MM.1S (cell line): ENCODE data around the gene CLEC16A.

Experiments used
- DNase-seq: peaks from one replicate; pipeline ENCODE4 v3.0.0-alpha.2; 2015
- H2AFZ ChIP-seq: fragments of 300-600 bp; sonication (generic); 2 replicates; pipeline ENCODE4 v1.6.0; 2016; ENCODE audit warnings: antibody characterized with exemption, low read length
- H3F3A ChIP-seq: fragments of 300-600 bp; sonication (generic); 2 replicates; pipeline ENCODE4 v1.6.1; 2016; ENCODE audit warnings: mild to moderate bottlenecking, antibody characterized with exemption, low read length, moderate library complexity, mixed read lengths; ENCODE audit not compliant: insufficient read depth
- H3K27ac ChIP-seq: fragments of 300-600 bp; sonication (generic); 2 replicates; pipeline ENCODE4 v1.5.1; 2016; ENCODE audit warnings: mild to moderate bottlenecking, low read length
- H3K27me3 ChIP-seq: fragments of 300-600 bp; sonication (generic); replicated peaks from 2 replicates; pipeline ENCODE4 v1.6.0; 2016; ENCODE audit warnings: low read length; ENCODE audit not compliant: insufficient read depth
- H3K36me3 ChIP-seq: fragments of 300-600 bp; sonication (generic); replicated peaks from 2 replicates; pipeline ENCODE4 v1.6.1; 2016; ENCODE audit warnings: mild to moderate bottlenecking, low read length, mixed read lengths; ENCODE audit not compliant: insufficient read depth
- H3K4me1 ChIP-seq: fragments of 300-600 bp; sonication (generic); 2 replicates; pipeline ENCODE4 v1.6.1; 2016; ENCODE audit warnings: low read length, mixed read lengths
- H3K4me2 ChIP-seq: fragments of 300-600 bp; sonication (generic); 2 replicates; pipeline ENCODE4 v1.6.0; 2016; ENCODE audit warnings: low read depth, low read length
- H3K4me3 ChIP-seq: fragments of 300-600 bp; sonication (generic); 2 replicates; pipeline ENCODE4 v1.5.1; 2016; ENCODE audit warnings: low read length, mixed read lengths
- H3K79me2 ChIP-seq: fragments of 300-600 bp; sonication (generic); 2 replicates; pipeline ENCODE4 v1.6.1; 2016; ENCODE audit warnings: mixed run types, low read length, mixed read lengths
- H3K9ac ChIP-seq: fragments of 300-600 bp; sonication (generic); 2 replicates; pipeline ENCODE4 v1.6.1; 2016; ENCODE audit warnings: low read length, mixed read lengths
- H3K9me2 ChIP-seq: fragments of 300-600 bp; sonication (generic); replicated peaks from 2 replicates; pipeline ENCODE4 v1.6.1; 2016; ENCODE audit warnings: mild to moderate bottlenecking, low read length, mixed read lengths; ENCODE audit not compliant: insufficient read depth
- H3K9me3 ChIP-seq: fragments of 300-600 bp; sonication (generic); replicated peaks from 2 replicates; pipeline ENCODE4 v1.6.1; 2016; ENCODE audit warnings: mild to moderate bottlenecking, low read length, mixed read lengths; ENCODE audit not compliant: insufficient read depth
- H4K20me1 ChIP-seq: fragments of 300-600 bp; sonication (generic); 2 replicates; pipeline ENCODE4 v1.6.1; 2016; ENCODE audit warnings: mild to moderate bottlenecking, low read length, moderate library complexity, mixed read lengths; ENCODE audit not compliant: insufficient read depth
- CTCF ChIP-seq: fragments of 300-600 bp; sonication (generic); IDR thresholded peaks from 2 replicates; pipeline ENCODE4 v1.5.1; 2016; ENCODE audit warnings: antibody characterized with exemption, low read length, mixed read lengths
- EZH2 ChIP-seq: fragments of 300-600 bp; sonication (generic); optimal IDR thresholded peaks from 2 replicates; pipeline ENCODE3; 2017; ENCODE audit warnings: low read depth, mild to moderate bottlenecking, antibody characterized with exemption, low read length, mixed read lengths
- EZH2phosphoT487 ChIP-seq: fragments of 300-600 bp; sonication (generic); IDR thresholded peaks from 2 replicates; pipeline ENCODE4 v1.6.1; 2018; ENCODE audit warnings: antibody characterized with exemption, low read length

Gene CLEC16A

DNA sequence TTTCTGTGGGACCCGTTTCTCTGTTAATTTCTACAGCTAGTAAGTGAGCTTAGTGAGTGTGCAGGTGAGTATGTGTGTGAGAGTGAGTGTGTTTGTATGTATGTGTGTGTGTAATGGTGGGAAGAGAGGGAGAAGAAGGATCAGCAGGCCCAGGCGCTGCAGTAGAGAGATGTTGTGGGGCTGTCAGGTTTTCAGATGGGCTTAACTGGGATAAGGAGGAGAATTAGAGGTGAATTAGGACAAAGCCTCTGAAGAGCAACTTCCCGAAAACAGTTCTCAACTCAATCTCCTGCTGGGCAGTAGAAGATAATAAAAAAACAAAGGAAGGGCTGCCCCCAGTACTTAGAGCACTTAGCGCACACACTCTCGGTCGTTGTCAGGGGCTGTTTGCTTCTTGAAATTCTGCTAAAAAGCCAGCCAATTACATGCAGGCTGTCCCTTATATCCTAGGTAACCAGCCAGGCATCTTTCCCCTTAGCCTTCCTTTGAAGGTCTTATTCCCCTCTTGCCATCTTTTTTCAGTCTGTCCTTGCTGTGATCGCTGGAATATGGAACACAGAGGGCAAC lies 63.4 kb downstream of the CLEC16A start:
- TF ChIP-seq EZH2phosphoT487 (no peak), EZH2 (no peak), CTCF (no peak)

DNA sequence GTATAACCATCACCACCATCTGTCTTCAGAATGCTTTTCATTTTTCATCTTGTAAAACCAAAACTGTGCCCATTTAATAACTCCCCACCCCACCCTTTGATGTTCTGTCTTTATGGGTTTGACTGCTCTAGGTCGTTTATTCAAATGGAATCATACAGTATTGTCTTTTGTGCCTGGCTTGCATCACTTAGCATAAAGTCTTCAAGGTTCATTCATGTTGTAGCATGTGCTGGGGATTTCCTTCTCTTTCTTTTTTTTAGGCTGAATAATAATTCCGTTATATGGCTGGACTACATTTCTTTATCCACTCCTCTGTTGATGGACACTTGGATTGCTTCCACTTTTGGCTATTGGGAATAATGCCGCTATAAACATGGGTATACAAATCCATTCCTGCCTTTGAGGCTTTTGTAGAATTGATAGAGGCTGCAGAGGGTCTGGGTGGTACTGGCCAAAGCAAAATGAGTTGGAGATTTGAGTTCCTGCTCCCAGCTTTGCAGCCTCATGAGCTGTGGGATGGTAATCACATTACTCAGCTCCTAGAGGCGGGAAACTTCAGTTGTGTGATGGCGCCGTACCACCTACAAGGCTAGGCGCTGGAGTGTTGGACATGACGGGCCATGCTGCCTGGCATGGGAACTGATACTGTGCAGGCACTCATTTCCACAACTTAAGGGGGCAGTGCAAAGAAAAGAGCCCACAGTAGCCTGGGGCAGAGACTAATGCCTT lies 64.8 kb downstream of the CLEC16A start:
- Histone ChIP-seq H3K27ac (no peak overlapping the region), H3K36me3 (no peaks in the 10 kb centered on the region; the same call in 1 of the 2 replicates), H2AFZ (no peak overlapping the region), H4K20me1 (no peaks in the 10 kb centered on the region), H3K79me2 (no peaks in the 10 kb centered on the region), H3K4me3 (no peak overlapping the region), H3F3A (no peaks in the 10 kb centered on the region), H3K4me2 (no peak overlapping the region), H3K9me2 (no peaks in the 10 kb centered on the region), H3K27me3 (no peaks in the 10 kb centered on the region), H3K4me1 (no peaks in the 10 kb centered on the region), H3K9me3 (no peaks in the 10 kb centered on the region), H3K9ac (no peak overlapping the region)
- TF ChIP-seq EZH2phosphoT487 (no peak), EZH2 (no peak), CTCF (no peak)
- no peak for DNase-seq

More for the DNA sequence above, 63.4 kb downstream of the CLEC16A start:
- H3K36me3 ChIP-seq: no peaks in the 10 kb centered on the region; the same call in 1 of the 2 replicates
- no peak overlapping the region for H2AFZ ChIP-seq
- H3F3A ChIP-seq: no peaks in the 10 kb centered on the region
- H3K4me1 ChIP-seq: no peaks in the 10 kb centered on the region
- H3K9ac ChIP-seq: no peak overlapping the region
- no peaks in the 10 kb centered on the region for H3K27me3 ChIP-seq
- no peak overlapping the region for H3K4me2 ChIP-seq
- H4K20me1 ChIP-seq: no peaks in the 10 kb centered on the region
- no peak overlapping the region for H3K27ac ChIP-seq
- no peaks in the 10 kb centered on the region for H3K9me2 ChIP-seq
- DNase-seq: no peak
- no peaks in the 10 kb centered on the region for H3K79me2 ChIP-seq
- H3K9me3 ChIP-seq: no peaks in the 10 kb centered on the region
- H3K4me3 ChIP-seq: no peak overlapping the region

DNA sequence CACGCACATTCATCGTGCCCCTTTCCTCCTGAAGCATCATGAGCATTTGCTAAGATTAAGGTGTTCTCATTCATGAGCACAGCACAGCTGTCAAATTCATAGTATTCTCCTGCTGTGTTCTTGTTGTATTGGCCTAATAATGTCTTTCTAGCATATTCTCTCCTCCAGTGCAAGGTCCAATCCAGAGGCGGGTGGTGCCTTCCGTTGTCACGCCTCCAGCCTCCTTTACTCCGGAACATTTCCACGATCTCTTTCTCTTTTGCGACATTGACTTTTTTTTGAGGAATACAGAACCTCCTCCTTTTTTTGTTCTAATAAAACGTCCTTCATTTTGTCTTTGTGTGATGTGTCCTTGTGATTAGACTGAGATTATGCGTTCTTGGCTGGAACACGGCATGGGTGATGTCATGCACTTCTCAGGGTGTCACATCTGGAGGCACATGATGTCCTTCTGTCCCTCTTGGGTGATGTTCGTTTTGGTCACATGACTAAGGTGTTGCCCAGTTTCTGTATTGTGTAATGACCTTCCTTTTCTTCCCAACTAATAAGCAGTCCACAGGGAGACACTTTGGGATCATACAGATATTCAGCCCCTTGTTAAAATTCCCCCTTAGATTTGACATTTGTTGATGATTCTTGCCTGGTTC lies 66.3 kb downstream of the CLEC16A start:
- no peak overlapping the region for H3K4me3 ChIP-seq
- H3F3A ChIP-seq: no peaks in the 10 kb centered on the region
- H3K9me3 ChIP-seq: no peaks in the 10 kb centered on the region
- H3K27me3 ChIP-seq: no peaks in the 10 kb centered on the region
- no peak for DNase-seq
- no peak overlapping the region for H2AFZ ChIP-seq
- H3K9ac ChIP-seq: no peak overlapping the region
- no peak overlapping the region for H3K4me2 ChIP-seq
- H3K79me2 ChIP-seq: no peaks in the 10 kb centered on the region
- H3K36me3 ChIP-seq: no peaks in the 10 kb centered on the region; the same call in 1 of the 2 replicates
- no peaks in the 10 kb centered on the region for H3K4me1 ChIP-seq
- no peak overlapping the region for H3K27ac ChIP-seq
- no peaks in the 10 kb centered on the region for H3K9me2 ChIP-seq
- TF ChIP-seq EZH2phosphoT487 (no peak), EZH2 (no peak), CTCF (no peak)
- H4K20me1 ChIP-seq: no peaks in the 10 kb centered on the region
